Inflammatory macrophage treated with lipopolysaccharide for 1 hour (primary cell): ENCODE measurements around the gene PCNT.

Experiments used
- DNase-seq, 2 donors: peaks; one replicate each; pipeline ENCODE4 v3.0.0-alpha.2; 2020 to 2022

Gene PCNT

GRCh38 chr21:46410516-46410915, 86.6 kb downstream of the PCNT start:
- DNase-seq = no peak

GRCh38 chr21:46411236-46411635, 87.3 kb downstream of the PCNT start:
- DNase-seq = no peak

DNA sequence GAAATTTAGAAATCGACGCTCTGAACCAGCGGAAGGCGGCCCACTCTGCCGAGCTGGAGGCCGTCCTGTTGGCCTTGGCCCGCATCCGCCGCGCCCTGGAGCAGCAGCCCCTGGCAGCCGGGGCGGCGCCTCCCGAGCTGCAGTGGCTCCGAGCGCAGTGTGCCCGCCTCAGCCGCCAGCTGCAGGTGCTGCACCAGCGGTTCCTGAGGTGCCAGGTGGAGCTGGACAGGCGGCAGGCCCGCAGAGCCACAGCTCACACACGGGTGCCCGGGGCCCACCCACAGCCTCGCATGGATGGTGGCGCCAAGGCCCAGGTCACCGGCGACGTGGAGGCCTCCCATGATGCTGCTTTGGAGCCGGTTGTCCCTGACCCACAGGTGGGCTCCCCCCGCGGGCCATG, 87.7 kb downstream of the PCNT start:
- DNase-seq = no peak

- DNase-seq = no peak
These were observed 88.8 kb downstream of the PCNT start for GRCh38 chr21:46412521-46413364.

DNA sequence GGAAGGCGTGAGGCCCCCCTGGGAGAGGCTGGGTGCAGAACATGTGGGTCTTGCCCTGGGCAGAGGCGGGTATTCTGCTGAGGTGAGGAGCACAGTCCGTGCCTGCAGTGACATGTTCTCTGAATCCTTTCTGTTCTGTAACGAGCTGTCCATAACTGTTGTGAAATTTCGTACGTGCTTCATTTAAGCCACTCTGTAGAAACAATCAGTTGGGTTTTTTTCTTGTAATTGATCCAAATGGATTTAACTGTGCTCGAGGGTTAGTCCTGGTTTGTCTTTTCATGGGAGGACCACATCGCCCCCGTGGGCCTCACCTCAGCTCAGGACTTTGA, 89.4 kb downstream of the PCNT start:
- no peak for DNase-seq

DNA sequence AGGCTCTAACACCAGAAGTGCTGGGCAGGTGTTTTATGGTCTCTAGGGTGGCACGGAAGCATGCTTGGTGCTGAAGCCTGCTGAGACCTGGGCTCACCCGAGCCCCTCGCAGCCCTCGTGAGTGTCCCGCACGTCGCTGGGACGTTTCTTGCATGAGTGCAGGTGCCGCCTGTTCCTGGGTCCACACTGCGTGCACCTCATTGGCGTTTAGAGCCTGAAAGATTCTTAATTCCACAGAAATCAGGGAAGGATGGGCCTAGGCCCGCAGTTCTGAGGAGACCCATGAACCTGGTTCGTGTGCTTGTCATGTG, 91.0 kb downstream of the PCNT start:
- no peak for DNase-seq

- no peak for DNase-seq
These were observed 92.6 kb downstream of the PCNT start for GRCh38 chr21:46416551-46416950.

- DNase-seq = no peak
These were observed 94.5 kb downstream of the PCNT start for GRCh38 chr21:46418265-46418946.

DNA sequence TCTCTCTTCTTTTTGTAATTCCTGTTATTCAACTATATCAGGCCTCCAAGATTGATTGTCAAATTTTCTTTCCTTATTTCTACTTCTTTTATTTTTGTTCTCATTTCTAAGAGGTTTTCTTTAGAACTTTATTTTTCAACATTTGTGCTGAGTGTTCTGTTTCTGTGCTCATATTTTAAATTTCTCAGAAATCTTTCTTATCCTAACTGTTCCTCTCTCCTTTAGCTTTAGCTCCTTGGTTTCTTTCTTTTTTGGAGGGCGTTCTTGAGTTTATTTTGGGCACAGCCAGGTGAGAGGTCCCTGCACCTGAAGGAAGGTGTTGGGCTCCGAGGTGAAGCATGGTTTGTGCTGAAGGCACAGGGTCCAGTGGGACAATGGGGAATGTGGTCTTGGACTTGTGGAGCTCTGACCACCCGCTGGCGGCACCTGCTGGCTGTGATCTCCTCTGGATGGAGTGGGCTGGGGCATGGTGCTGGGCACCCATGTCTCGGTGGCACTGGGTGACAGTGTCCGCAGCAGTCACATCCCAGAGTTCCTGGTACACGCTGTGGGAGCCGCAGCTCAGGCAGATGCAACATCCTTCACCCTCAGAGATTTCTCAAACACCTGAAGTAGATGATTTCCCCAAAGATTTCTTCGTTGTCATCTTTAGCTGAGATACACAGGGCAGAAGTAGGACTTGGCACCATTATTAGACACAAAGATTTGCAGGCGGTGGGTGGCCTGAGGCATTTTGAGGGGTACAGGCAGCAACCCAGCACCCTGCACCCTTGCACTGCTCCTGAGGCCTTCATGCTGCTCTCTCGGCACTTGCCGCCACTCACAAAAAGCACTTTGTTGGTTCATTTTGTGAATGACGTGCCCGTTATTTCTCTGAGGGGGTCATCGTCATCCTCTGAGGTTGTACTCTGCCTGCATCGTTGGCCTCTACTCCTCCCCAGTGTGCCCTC, 96.6 kb downstream of the PCNT start:
- no peak for DNase-seq

DNA sequence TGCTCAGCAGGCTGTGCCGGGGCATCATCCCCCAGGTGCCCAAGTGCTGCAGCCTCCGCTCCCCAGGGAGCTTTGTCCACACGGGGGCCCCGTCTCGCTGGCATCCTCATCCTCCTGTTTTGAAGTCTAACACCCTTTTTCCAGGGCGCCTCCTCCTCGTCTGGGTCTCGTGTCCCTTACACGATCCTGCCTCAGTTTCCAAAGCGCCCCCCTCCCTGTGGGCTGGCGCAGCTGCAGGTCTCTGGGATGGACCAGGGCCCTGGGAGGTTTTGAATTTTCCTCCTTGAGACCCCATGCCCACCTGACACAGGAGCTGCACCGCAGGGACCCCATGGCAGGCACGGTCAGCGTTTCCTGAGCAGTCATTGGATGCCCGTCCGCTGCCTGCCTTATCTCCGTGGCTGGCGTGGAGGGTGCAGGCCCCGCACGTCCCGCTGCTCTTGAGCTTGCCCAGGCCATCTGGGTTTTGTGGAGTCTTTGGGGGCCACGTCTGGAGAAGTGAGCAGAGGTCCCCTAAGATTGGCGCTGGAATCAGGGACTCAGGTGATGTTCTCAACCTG, 97.3 kb downstream of the PCNT start:
- DNase-seq = no peak

DNA sequence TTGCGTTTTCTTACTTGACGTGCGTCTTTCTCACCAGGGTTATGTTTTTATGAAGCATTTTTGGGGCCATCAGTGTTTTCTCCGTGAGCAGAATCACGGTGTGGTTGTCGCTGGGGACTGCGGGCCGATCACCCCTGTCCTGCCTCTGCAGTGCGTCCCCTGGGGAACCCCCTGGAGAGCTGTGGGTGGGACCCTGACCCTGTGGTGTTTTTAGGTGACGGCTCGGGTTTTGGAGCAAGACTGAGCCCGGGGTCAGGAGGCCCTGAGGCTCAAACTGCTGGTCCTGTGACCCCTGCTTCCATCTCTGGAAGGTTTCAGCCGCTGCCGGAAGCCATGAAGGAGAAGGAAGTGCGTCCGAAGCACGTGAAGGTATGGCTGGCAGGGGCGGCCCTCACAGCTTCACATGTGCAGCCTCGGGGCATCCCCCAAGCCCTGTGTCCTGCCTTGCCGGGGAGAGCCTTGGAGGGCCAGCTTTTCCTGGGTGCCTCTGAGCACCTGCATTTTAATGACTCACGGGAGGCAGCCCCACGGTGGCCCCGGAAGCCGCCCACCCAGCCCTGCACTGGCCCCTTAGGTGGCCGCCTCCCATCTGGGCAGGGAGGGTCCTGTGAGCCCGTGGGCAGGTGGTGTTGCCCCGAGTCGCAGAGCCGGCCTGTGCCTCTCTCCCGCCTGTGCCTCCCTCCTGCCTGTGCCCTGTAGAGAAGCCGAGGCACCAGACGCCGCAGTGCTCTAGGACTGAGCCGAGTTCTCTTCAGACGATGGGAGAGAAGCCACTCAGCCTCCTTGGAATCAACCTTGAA, 98.0 kb downstream of the PCNT start:
- DNase-seq = no peak

DNA sequence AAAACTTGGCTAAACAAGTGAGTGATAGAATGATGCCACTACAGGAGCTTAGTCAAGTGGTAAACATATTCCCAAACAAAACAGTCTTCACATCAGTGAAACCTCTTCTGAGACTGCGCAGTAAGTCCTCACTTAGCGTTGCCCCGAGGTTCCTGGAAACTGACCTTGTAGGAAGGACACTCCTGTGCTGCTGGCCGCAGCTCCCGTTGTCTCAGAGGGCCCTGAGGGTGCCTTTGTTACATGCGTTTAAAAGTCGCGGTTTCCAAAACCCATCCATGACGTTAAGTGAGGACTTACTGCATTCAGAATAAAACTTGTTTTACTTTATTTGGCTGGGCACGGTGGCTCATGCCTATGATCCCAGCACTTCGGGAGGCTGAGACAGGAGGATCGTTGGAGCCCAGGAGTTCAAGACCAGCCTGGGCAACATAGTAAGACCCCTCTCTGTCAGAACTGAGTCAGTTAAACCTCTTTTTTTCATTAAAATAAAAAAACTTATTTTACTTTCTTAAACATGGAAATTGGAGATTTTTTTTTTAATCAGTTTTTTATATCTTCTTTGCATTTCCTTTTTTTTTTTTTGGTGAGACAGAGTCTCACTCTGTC, 98.8 kb downstream of the PCNT start:
- no peak for DNase-seq

DNA sequence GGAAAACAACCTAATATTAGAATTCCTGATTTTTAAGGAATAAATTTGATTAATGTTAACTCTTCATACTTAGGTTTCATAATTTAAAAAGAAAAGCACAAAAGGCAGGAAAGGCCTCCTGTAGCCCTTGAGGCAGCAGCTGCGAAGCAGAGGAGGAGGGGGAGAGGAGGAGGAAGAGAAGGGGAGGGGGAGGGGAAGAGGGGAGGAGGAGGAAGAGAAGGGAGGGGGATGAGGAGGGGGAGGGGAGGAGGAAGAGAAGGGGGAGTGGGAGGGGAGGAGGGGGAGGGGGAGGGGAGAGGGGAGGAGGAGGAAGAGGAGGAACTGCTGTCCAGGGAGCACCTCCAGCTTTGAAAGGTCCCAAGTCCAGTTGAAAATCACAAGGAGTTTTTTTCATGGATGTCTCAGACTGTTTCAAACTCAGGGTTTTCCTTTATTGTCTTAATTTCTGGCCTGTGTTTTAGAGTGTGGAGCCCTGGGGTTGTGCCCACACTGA, 99.6 kb downstream of the PCNT start:
- peak; percentile 2 to 20 for DNase-seq

DNA sequence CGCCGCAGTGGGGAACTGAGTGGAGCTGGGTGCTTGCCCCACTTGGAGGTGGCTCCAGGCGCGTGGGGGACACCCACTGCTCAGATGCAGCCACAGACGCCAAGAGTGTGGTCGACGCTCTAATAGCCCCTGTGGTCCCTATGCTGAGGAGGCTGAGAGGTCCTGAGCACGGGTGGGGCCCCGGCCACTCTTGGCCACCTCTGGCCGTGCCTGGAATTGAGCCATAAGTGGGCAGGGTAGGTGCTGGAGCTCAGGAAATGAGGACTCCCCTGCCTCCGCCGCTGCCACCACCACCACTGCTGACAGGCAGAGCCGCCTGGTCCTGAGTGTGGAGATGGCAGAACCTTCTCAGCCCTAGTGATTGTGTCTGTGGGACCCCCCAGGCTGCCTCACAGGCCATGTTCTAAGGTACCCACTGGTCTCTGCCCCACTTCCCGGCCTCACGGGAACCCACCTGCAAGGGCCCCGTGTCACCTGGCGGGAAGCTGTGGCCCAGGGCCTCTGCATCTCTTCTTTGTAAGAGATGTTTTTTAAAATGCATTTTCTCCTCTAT, 100.2 kb downstream of the PCNT start:
- no peak for DNase-seq

DNA sequence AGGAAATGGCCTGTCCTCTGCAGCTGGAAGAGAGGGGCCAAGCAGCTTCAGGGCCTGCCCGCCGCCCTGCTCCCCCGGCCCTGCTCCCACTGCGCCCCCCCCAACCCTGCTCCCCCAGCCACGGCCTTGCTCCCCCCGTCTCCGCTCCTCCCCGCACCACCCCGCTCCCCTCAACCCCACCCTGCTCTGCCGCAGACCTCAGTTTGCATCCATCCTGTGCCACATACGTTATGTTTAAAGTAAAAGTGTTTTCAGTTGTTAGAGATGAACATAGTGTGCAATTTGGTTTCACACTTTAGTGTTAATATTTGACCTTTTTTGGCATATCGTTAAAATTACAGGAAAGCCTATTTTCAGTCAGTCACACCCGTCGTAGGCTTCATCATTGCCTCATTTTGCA, 100.7 kb downstream of the PCNT start:
- no peak for DNase-seq

DNA sequence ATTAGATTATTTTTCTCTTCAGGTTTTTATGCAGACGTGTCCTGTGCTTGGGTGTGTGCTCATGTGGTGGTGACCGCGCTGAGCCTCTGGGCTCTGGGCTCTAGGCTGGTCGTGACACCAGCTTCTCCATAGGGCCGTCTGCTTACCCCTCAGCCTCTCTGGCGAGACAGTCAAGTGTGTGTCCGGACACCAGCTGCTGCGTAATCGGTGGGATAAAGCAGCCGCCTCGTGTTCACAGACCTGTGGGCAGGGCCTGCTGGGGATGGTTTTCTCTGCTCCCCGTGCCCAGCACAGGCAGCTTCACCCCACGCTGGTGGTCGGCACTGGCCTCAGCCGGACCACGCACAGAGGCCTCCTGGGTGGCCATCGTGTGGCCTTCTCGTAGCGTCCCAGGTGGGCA, 101.1 kb downstream of the PCNT start:
- DNase-seq = no peak

DNA sequence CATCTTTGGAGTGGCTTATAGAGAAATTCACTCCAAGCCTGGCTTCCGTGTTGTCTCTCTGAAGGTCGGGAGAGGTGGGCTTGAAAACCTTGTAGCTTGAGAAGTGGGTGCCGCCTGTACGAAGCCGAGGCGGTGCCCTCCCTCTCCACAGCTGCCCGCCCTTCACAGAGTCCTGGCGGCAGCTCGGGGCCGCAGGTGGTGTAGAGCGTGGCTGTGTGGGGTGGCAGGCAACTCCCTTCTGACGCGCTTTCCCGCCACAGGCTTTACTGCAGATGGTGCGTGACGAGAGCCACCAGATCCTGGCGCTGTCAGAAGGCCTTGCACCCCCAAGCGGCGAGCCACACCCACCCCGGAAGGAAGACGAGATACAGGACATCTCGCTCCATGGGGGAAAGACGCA, 101.6 kb downstream of the PCNT start:
- no peak for DNase-seq

DNA sequence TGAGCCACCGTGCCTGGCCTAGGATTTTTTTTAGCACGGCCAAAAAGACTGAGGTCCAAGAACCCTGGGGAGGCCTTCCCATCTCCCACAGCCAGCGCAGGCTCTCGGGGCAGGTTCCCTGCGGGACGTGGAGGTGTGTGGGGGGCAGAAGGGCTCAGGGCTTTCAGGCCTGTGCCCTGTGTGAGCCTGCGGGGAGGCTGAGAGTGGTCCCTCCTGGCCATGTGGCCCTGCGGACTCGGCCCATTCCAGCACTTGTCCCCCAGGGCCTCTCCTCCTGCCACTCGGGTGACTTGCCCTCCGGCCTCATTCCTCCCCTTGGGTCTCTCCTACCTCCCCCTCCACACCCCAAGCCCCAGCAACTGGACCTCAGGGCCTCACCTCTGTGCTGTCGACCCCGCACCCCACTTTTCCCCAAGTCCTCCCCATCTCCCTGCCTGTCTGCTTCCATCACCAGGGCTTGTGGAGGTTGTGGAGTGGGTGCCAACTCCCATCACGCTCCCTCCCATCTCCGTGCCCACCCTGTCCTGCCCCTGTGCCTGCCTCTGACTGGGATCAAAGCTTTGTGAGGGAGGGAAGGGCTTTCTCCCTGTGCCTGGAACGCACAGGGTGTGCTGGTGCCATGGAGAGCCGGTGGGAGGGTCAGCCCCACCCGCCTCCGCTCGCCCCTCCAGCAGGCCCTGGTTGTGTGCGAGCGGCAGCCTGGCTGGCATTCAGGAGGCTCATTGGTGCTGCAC, 102.5 kb downstream of the PCNT start:
- no peak for DNase-seq

DNA sequence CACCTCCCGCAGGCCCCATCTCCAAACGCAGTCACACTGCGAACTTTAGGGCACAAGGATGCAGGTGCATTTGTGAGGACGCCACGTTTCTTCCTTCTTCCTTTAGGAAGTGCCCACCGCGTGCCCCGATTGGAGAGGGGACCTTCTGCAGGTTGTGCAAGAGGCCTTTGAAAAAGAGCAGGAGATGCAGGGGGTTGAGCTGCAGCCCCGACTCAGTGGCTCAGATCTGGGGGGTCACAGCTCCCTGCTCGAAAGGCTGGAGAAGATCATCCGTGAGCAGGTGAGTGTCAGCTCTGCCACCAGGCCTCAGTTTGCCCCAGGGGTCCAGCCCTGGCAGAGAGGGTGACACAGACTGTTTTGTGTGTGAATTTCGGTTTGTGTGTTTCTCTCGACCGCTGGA, 103.6 kb downstream of the PCNT start:
- DNase-seq = no peak

DNA sequence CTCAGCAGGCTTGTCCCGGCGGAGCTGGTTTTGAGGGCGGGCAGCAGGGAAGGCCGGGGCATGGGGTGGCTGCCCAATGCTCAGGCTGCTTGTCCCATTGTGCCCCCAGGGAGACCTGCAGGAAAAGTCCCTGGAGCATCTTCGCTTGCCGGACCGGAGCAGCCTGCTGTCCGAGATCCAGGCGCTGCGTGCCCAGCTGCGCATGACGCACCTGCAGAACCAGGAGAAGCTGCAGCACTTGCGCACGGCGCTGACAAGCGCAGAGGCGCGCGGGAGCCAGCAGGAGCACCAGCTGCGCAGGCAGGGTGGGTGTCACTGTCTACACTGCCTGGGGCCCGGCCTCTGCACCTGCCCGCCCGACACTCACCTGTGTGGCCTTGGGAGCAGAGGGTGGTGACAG, 104.3 kb downstream of the PCNT start:
- DNase-seq = no peak
